ENCODE data around the gene ADAM23.
A peak's percentile ranks its signal among the peaks of the same experiment; 100 is the strongest.

The ADAM23 gene

GRCh38 chr2:206445948-206446347 lies 2.6 kb downstream of the ADAM23 start:
- TF ChIP-seq CTCF (conservative IDR thresholded peaks at IDR 0.05): no peak
- H3K27ac ChIP-seq: no peak overlapping the region

GRCh38 chr2:206452242-206452641 lies 8.9 kb downstream of the ADAM23 start:
- TF ChIP-seq CTCF (conservative IDR thresholded peaks at IDR 0.05): no peak
- H3K27ac ChIP-seq: no peak overlapping the region

- H3K27ac ChIP-seq: no peak overlapping the region
- TF ChIP-seq CTCF (conservative IDR thresholded peaks at IDR 0.05): no peak
Measured at GRCh38 chr2:206452750-206453149, 9.4 kb downstream of the ADAM23 start.

GRCh38 chr2:206456078-206456754 lies 12.9 kb downstream of the ADAM23 start:
- H3K27ac ChIP-seq: peak overlapping the region; percentile 34
- TF ChIP-seq CTCF (conservative IDR thresholded peaks at IDR 0.05): no peak

GRCh38 chr2:206457188-206457634 lies 13.9 kb downstream of the ADAM23 start:
- H3K27ac ChIP-seq: peak overlapping the region; percentile 34

GRCh38 chr2:206462240-206462854 lies 19.0 kb downstream of the ADAM23 start:
- TF ChIP-seq CTCF (conservative IDR thresholded peaks at IDR 0.05): no peak
- H3K27ac ChIP-seq: no peak overlapping the region

More at GRCh38 chr2:206457188-206457634, 13.9 kb downstream of the ADAM23 start:
- TF ChIP-seq CTCF (conservative IDR thresholded peaks at IDR 0.05): no peak

GRCh38 chr2:206463685-206464084 lies 20.4 kb downstream of the ADAM23 start:
- TF ChIP-seq CTCF (conservative IDR thresholded peaks at IDR 0.05): no peak
- no peak overlapping the region for H3K27ac ChIP-seq

Measured in VCaP (cell line).